DND-41 (cell line): ENCODE measurements around the gene CDCP1.

Experiments
- ATAC-seq: fragments of 200-7000 bp; cut with Tn5 transposase; 3 replicates; pipeline ENCODE4 v1.9.1; 2021; ENCODE audit warnings: low read depth; ENCODE audit not compliant: insufficient read depth
- DNase-seq: peaks from one replicate; pipeline ENCODE4 v3.0.0-alpha.2; 2020
- H2AFZ ChIP-seq: 2 replicates; pipeline ENCODE4 v1.6.0; 2012; ENCODE audit warnings: low read depth, low read length
- H3K27ac ChIP-seq: 2 replicates; pipeline ENCODE4 v1.5.1; 2012; ENCODE audit warnings: low read length, inconsistent platforms
- H3K27me3 ChIP-seq: fragments of 200-600 bp; sonication (generic); 2 replicates; pipeline ENCODE4 v1.6.0; 2012; ENCODE audit warnings: low read length, mild to moderate bottlenecking, inconsistent platforms; ENCODE audit not compliant: insufficient read depth, poor library complexity
- H3K36me3 ChIP-seq: 2 replicates; pipeline ENCODE4 v1.5.1; 2012; ENCODE audit warnings: low read length, inconsistent platforms; ENCODE audit not compliant: insufficient read depth
- H3K4me1 ChIP-seq: 2 replicates; pipeline ENCODE4 v1.5.1; 2012; ENCODE audit warnings: mild to moderate bottlenecking, low read length; ENCODE audit not compliant: insufficient read depth
- H3K4me2 ChIP-seq: 2 replicates; pipeline ENCODE4 v1.6.0; 2012; ENCODE audit warnings: mild to moderate bottlenecking, moderate library complexity, low read length, inconsistent platforms; ENCODE audit not compliant: insufficient read depth
- H3K4me3 ChIP-seq, 2 experiments: fragments of 200-600 bp in 1 of 2; shearing (Covaris generic) in 1 of 2; 2 replicates each; pipeline ENCODE4 v1.5.1; 2012 to 2016; ENCODE audit warnings: inconsistent platforms in 2 of 2, low read length in 2 of 2, mild to moderate bottlenecking in 2 of 2, low read depth in 1 of 2, moderate library complexity in 1 of 2
- H3K79me2 ChIP-seq: 2 replicates; pipeline ENCODE4 v1.6.0; 2012; ENCODE audit warnings: low read length, inconsistent platforms; ENCODE audit not compliant: insufficient read depth
- H3K9ac ChIP-seq: 2 replicates; pipeline ENCODE4 v1.6.0; 2012; ENCODE audit warnings: low read depth, mild to moderate bottlenecking, inconsistent platforms, low read length, moderate library complexity
- H3K9me3 ChIP-seq: 2 replicates; pipeline ENCODE4 v1.5.1; 2012; ENCODE audit warnings: low read length, moderate library complexity, mild to moderate bottlenecking, inconsistent platforms; ENCODE audit not compliant: insufficient read depth, severe bottlenecking
- H4K20me1 ChIP-seq: 2 replicates; pipeline ENCODE4 v1.6.0; 2012; ENCODE audit warnings: low read length; ENCODE audit not compliant: insufficient read depth
- EZH2 ChIP-seq: IDR thresholded peaks from 3 replicates; pipeline ENCODE4 v1.6.1; 2012; ENCODE audit warnings: borderline replicate concordance, low read depth, mild to moderate bottlenecking, moderate library complexity, low read length, inconsistent platforms; ENCODE audit not compliant: severe bottlenecking
- TF ChIP-seq, protein P1 (sequence below): IDR thresholded peaks from 2 replicates; pipeline ENCODE4 v1.5.1; 2012; ENCODE audit warnings: borderline replicate concordance, low read length, moderate library complexity, mild to moderate bottlenecking; ENCODE audit not compliant: poor library complexity, severe bottlenecking; ENCODE audit errors: extremely low read depth

Gene CDCP1

DNA sequence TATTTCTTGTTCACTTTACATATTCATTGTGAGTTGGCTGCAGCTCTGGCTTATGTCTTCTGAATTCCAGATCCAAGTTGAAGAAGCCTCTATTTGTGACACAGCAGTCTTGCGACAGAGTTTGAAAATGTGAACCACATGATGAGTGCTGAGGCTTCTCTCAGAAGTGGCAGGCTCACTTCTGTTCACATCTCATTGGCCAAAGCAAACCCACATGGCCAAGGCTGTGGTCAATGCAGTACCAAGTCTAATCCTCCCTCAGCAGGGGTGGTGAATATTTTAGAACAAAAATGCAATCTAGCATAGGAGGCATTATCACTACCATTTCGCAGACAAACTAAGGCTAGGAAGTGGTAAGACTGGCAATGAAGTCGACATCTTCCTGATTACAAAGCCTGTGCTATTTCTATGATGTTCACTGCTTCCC, 45.2 kb downstream of the CDCP1 start:
- Histone ChIP-seq H4K20me1 (no peaks in the 10 kb centered on the region), H3K27ac (no peak overlapping the region), H3K36me3 (no peaks in the 10 kb centered on the region), H3K4me1 (peaks cover 27% of the 10 kb centered on the region), H3K79me2 (no peaks in the 10 kb centered on the region), H2AFZ (no peak overlapping the region), H3K4me3 (no peak overlapping the region), H3K9me3 (no peaks in the 10 kb centered on the region), H3K4me2 (no peak overlapping the region), H3K9ac (no peak overlapping the region), H3K27me3 (peaks cover 17% of the 10 kb centered on the region)
- DNase-seq (no peak), ATAC-seq (no peak)
- TF ChIP-seq, protein P1, sequence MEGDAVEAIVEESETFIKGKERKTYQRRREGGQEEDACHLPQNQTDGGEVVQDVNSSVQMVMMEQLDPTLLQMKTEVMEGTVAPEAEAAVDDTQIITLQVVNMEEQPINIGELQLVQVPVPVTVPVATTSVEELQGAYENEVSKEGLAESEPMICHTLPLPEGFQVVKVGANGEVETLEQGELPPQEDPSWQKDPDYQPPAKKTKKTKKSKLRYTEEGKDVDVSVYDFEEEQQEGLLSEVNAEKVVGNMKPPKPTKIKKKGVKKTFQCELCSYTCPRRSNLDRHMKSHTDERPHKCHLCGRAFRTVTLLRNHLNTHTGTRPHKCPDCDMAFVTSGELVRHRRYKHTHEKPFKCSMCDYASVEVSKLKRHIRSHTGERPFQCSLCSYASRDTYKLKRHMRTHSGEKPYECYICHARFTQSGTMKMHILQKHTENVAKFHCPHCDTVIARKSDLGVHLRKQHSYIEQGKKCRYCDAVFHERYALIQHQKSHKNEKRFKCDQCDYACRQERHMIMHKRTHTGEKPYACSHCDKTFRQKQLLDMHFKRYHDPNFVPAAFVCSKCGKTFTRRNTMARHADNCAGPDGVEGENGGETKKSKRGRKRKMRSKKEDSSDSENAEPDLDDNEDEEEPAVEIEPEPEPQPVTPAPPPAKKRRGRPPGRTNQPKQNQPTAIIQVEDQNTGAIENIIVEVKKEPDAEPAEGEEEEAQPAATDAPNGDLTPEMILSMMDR, result no peak
- TF ChIP-seq EZH2, result no peak

DNA sequence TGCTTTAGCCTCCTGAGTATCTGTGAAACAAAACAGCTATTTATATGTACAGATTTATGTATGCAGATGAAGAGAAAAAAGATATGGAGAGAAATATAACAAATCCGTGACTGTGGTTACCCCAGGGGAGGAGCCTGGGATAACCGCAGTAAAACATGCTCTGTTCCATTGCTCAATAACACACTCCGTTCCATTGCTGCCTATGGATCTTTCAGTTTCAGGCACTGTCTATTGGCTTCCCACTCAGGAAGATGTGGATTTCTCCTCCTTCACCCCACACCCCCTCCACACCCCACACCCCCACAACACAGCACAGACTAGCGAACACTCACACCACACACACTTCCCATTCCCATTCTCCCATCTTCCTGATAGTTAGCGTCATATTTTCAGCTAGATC, 47.9 kb downstream of the CDCP1 start:
- no peaks in the 10 kb centered on the region for H3K36me3 ChIP-seq
- peaks cover 9% of the 10 kb centered on the region for H3K27me3 ChIP-seq
- H3K79me2 ChIP-seq, result no peaks in the 10 kb centered on the region
- no peak overlapping the region for H3K4me3 ChIP-seq
- ATAC-seq (no peak), DNase-seq (no peak)
- H4K20me1 ChIP-seq, result no peaks in the 10 kb centered on the region
- no peak overlapping the region for H3K9ac ChIP-seq
- no peak overlapping the region for H3K4me2 ChIP-seq
- TF ChIP-seq EZH2, result no peak
- TF ChIP-seq, protein P1, result no peak
- no peak overlapping the region for H2AFZ ChIP-seq
- peaks cover 13% of the 10 kb centered on the region for H3K4me1 ChIP-seq
- no peaks in the 10 kb centered on the region for H3K9me3 ChIP-seq
- H3K27ac ChIP-seq, result no peak overlapping the region

DNA sequence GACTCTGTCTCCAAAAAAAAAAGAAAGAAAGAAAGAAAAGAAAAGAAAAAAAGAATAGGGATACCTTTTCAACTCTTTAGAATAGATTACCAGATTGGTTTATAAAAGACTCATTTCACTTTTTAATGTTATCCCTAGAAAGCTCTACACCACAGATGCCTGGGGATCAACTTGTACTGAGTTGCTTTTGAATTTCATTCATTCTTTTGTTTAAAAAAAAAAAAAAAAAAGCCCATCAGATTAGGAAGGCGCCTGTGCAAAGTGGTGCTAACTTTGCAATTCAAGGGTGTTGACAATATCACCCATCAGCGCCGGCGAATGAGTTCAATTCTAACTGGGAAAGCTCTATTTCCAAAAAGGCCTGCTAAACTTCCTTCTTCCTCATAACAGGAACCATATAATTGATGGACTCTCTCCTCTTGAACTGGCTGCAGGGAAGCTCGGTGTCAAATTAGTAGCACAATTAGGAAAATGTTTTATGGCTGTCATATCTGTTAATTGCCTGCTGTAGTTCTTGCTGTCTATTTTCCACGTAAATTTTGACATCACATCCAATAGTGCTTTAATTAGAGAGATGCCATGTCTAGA, 48.8 kb downstream of the CDCP1 start:
- H3K4me1 ChIP-seq, result peaks cover 13% of the 10 kb centered on the region
- H4K20me1 ChIP-seq, result no peaks in the 10 kb centered on the region
- DNase-seq (no peak), ATAC-seq (no peak)
- H3K9me3 ChIP-seq, result no peaks in the 10 kb centered on the region
- no peak overlapping the region for H3K4me3 ChIP-seq
- H3K4me2 ChIP-seq, result no peak overlapping the region
- H3K36me3 ChIP-seq, result no peaks in the 10 kb centered on the region
- no peak overlapping the region for H2AFZ ChIP-seq
- H3K27ac ChIP-seq, result no peak overlapping the region
- H3K9ac ChIP-seq, result no peak overlapping the region
- no peaks in the 10 kb centered on the region for H3K79me2 ChIP-seq
- TF ChIP-seq EZH2, result no peak
- TF ChIP-seq, protein P1, result no peak
- H3K27me3 ChIP-seq, result peaks cover 9% of the 10 kb centered on the region
